IgD-negative memory B cell (primary cell): ENCODE results near the gene DYNLT1. TPM values are rescaled to one million over a fixed set of nuclear protein-coding genes. Genes with fewer than 3 reads are reported as not detected.
"Not testable (repeated sequence)": the region's sequence is repeated elsewhere in the genome, so short reads cannot be mapped to it uniquely, and the experiment has no call there.

Experiments
- H3K27ac Mint-ChIP-seq, 3 donors: one replicate each; pipeline ENCODE4 v1.8.0; 2020 to 2022; ENCODE audit warnings: mild to moderate bottlenecking in 3 of 3, mixed read lengths in 3 of 3, moderate library complexity in 1 of 3
- H3K27me3 Mint-ChIP-seq: one replicate; pipeline ENCODE4 v1.8.0; 2021; ENCODE audit warnings: mixed read lengths
- H3K36me3 Mint-ChIP-seq: one replicate; pipeline ENCODE4 v1.8.0; 2020; ENCODE audit warnings: mild to moderate bottlenecking, mixed read lengths
- H3K4me1 Mint-ChIP-seq, 3 donors: one replicate each; pipeline ENCODE4 v1.8.0; 2020 to 2022; ENCODE audit warnings: mixed read lengths in 3 of 3, mild to moderate bottlenecking in 1 of 3
- H3K4me3 Mint-ChIP-seq, 4 donors: one replicate each; pipeline ENCODE4 v1.8.0; 2020 to 2022; ENCODE audit warnings: mild to moderate bottlenecking in 4 of 4, mixed read lengths in 4 of 4, moderate library complexity in 3 of 4
- H3K9me3 Mint-ChIP-seq, 3 donors: one replicate each; pipeline ENCODE4 v1.8.0; 2020 to 2021; ENCODE audit warnings: mixed read lengths in 3 of 3, mild to moderate bottlenecking in 1 of 3
- polyA plus RNA-seq: library from polyadenylated mRNA; unstranded; fragments of 300-500 nt; fragmentation: Illumina TruSeq; gene quantifications from one replicate; pipeline ENCODE4 v1.2.3, GENCODE V29; 2021

Gene DYNLT1
- polyA plus RNA-seq, 1 donor from 2014 or later, result 48.6 TPM

GRCh38 chr6:158609455-158610155 is 34.9 kb downstream of the DYNLT1 start:
- Mint-ChIP-seq H3K27ac (no peak overlapping the region), H3K27me3 (no peaks in the 10 kb centered on the region), H3K9me3 (peaks cover 0 to 2% (median 0%) of the 10 kb centered on the region in 3 donors), H3K4me1 (peaks cover 0 to 3% (median 0%) of the 10 kb centered on the region in 3 donors), H3K4me3 (no peak overlapping the region), H3K36me3 (peaks cover 9% of the 10 kb centered on the region)

GRCh38 chr6:158608221-158608620 is 36.3 kb downstream of the DYNLT1 start:
- peaks cover 0 to 5% (median 0%) of the 10 kb centered on the region in 3 donors for H3K4me1 Mint-ChIP-seq
- H3K27me3 Mint-ChIP-seq, result no peaks in the 10 kb centered on the region
- no peak overlapping the region for H3K27ac Mint-ChIP-seq
- H3K36me3 Mint-ChIP-seq, result peaks cover 5% of the 10 kb centered on the region
- H3K9me3 Mint-ChIP-seq, result no peaks in the 10 kb centered on the region
- H3K4me3 Mint-ChIP-seq, result no peak overlapping the region

GRCh38 chr6:158607411-158608170 is 37.0 kb downstream of the DYNLT1 start:
- Mint-ChIP-seq H3K4me3 (no peak overlapping the region), H3K36me3 (peaks cover 3% of the 10 kb centered on the region), H3K4me1 (peaks cover 0 to 5% (median 0%) of the 10 kb centered on the region in 3 donors), H3K27me3 (no peaks in the 10 kb centered on the region), H3K9me3 (no peaks in the 10 kb centered on the region), H3K27ac (no peak overlapping the region)

- Mint-ChIP-seq H3K4me3 (no peak overlapping the region), H3K27me3 (no peaks in the 10 kb centered on the region), H3K9me3 (no peaks in the 10 kb centered on the region), H3K4me1 (peaks cover 0 to 5% (median 1%) of the 10 kb centered on the region in 3 donors), H3K27ac (no peak overlapping the region), H3K36me3 (peaks cover 4% of the 10 kb centered on the region)
Measured at GRCh38 chr6:158606935-158607334, 37.6 kb downstream of the DYNLT1 start.

- not testable (repeated sequence) for H3K4me1 Mint-ChIP-seq, H3K27ac Mint-ChIP-seq, H3K9me3 Mint-ChIP-seq, H3K36me3 Mint-ChIP-seq, H3K4me3 Mint-ChIP-seq, H3K27me3 Mint-ChIP-seq
Measured at GRCh38 chr6:158606011-158606410, 38.5 kb downstream of the DYNLT1 start.

GRCh38 chr6:158605266-158605878 is 39.2 kb downstream of the DYNLT1 start:
- Mint-ChIP-seq H3K4me1 (peaks cover 0 to 5% (median 2%) of the 10 kb centered on the region in 3 donors), H3K4me3 (no peak overlapping the region)

GRCh38 chr6:158604048-158604406 is 40.5 kb downstream of the DYNLT1 start:
- H3K4me1 Mint-ChIP-seq, result peaks cover 0 to 5% (median 2%) of the 10 kb centered on the region in 3 donors
- peaks cover 7% of the 10 kb centered on the region for H3K36me3 Mint-ChIP-seq
- H3K27ac Mint-ChIP-seq, result peak overlapping the region in 1 of 3 donors; percentile 74
- H3K9me3 Mint-ChIP-seq, result no peaks in the 10 kb centered on the region
- no peak overlapping the region for H3K4me3 Mint-ChIP-seq
- H3K27me3 Mint-ChIP-seq, result no peaks in the 10 kb centered on the region

More at GRCh38 chr6:158605266-158605878, 39.2 kb downstream of the DYNLT1 start:
- Mint-ChIP-seq H3K36me3 (peaks cover 4% of the 10 kb centered on the region), H3K27me3 (no peaks in the 10 kb centered on the region), H3K27ac (no peak overlapping the region), H3K9me3 (no peaks in the 10 kb centered on the region)

- no peak overlapping the region for H3K4me3 Mint-ChIP-seq
Measured at GRCh38 chr6:158603261-158604047, 41.1 kb downstream of the DYNLT1 start.

GRCh38 chr6:158599635-158600034 is 44.9 kb downstream of the DYNLT1 start:
- Mint-ChIP-seq H3K27me3 (no peaks in the 10 kb centered on the region), H3K4me1 (peaks cover 5 to 10% (median 6%) of the 10 kb centered on the region in 3 donors), H3K36me3 (peaks cover 12% of the 10 kb centered on the region), H3K9me3 (no peaks in the 10 kb centered on the region), H3K27ac (no peak overlapping the region), H3K4me3 (no peak overlapping the region)

More at GRCh38 chr6:158603261-158604047, 41.1 kb downstream of the DYNLT1 start:
- Mint-ChIP-seq H3K36me3 (peaks cover 6% of the 10 kb centered on the region), H3K9me3 (no peaks in the 10 kb centered on the region), H3K27ac (peak overlapping the region in 1 of 3 donors; percentile 19), H3K27me3 (no peaks in the 10 kb centered on the region), H3K4me1 (peaks cover 0 to 5% (median 2%) of the 10 kb centered on the region in 3 donors)

- no peak overlapping the region for H3K27ac Mint-ChIP-seq
- no peak overlapping the region for H3K4me3 Mint-ChIP-seq
- no peaks in the 10 kb centered on the region for H3K9me3 Mint-ChIP-seq
- H3K36me3 Mint-ChIP-seq, result peaks cover 12% of the 10 kb centered on the region
- peaks cover 5 to 8% (median 6%) of the 10 kb centered on the region in 3 donors for H3K4me1 Mint-ChIP-seq
- H3K27me3 Mint-ChIP-seq, result no peaks in the 10 kb centered on the region
Measured at GRCh38 chr6:158597565-158597964, 47.0 kb downstream of the DYNLT1 start.

GRCh38 chr6:158596861-158597260 is 47.7 kb downstream of the DYNLT1 start:
- peaks cover 10% of the 10 kb centered on the region for H3K36me3 Mint-ChIP-seq
- peak overlapping the region in 1 of 4 donors; percentile 6 for H3K4me3 Mint-ChIP-seq

GRCh38 chr6:158595223-158595622 is 49.3 kb downstream of the DYNLT1 start:
- Mint-ChIP-seq H3K27me3 (no peaks in the 10 kb centered on the region), H3K36me3 (peaks cover 9% of the 10 kb centered on the region), H3K4me1 (peaks cover 4 to 8% (median 5%) of the 10 kb centered on the region in 3 donors), H3K9me3 (no peaks in the 10 kb centered on the region), H3K27ac (no peak overlapping the region), H3K4me3 (no peak overlapping the region)

More at GRCh38 chr6:158596861-158597260, 47.7 kb downstream of the DYNLT1 start:
- Mint-ChIP-seq H3K27ac (peak overlapping the region in 2 of 3 donors; percentile 6 to 88), H3K27me3 (no peaks in the 10 kb centered on the region), H3K4me1 (peaks cover 4 to 8% (median 5%) of the 10 kb centered on the region in 3 donors), H3K9me3 (no peaks in the 10 kb centered on the region)

- H3K27me3 Mint-ChIP-seq, result no peaks in the 10 kb centered on the region
- H3K36me3 Mint-ChIP-seq, result peaks cover 9% of the 10 kb centered on the region
- H3K4me3 Mint-ChIP-seq, result no peak overlapping the region
- no peaks in the 10 kb centered on the region for H3K9me3 Mint-ChIP-seq
- no peak overlapping the region for H3K27ac Mint-ChIP-seq
- peaks cover 4 to 8% (median 5%) of the 10 kb centered on the region in 3 donors for H3K4me1 Mint-ChIP-seq
Measured at GRCh38 chr6:158593670-158594069, 50.9 kb downstream of the DYNLT1 start.

- Mint-ChIP-seq H3K36me3 (peaks cover 7% of the 10 kb centered on the region), H3K27ac (no peak overlapping the region), H3K4me1 (peaks cover 4 to 5% (median 4%) of the 10 kb centered on the region in 3 donors), H3K9me3 (no peaks in the 10 kb centered on the region), H3K27me3 (no peaks in the 10 kb centered on the region), H3K4me3 (no peak overlapping the region)
Measured at GRCh38 chr6:158591810-158592209, 52.7 kb downstream of the DYNLT1 start.
